ENCODE data around the gene MYOD1.

The MYOD1 gene

GRCh38 chr11:17682848-17683247 is 36.5 kb upstream of the MYOD1 start:
- Histone ChIP-seq H3K4me2 (ENCODE audit: low read depth, low read length) (no peak overlapping the region), H3K9ac (ENCODE audit: low read length) (no peak overlapping the region), H3K4me3 (ENCODE audit: low read length) (no peak overlapping the region), H3K36me3 (replicated peaks; ENCODE audit: insufficient read depth, low read length) (no peaks in the 10 kb centered on the region), H3K9me3 (replicated peaks; ENCODE audit: insufficient read depth, low read length) (no peaks in the 10 kb centered on the region), H3K27me3 (replicated peaks; ENCODE audit: insufficient read depth, low read length) (no peaks in the 10 kb centered on the region), H3K9me2 (replicated peaks; ENCODE audit: insufficient read depth, low read length) (no peaks in the 10 kb centered on the region), H3F3A (ENCODE audit: insufficient read depth, low read length) (no peaks in the 10 kb centered on the region), H3K27ac (ENCODE audit: low read length) (no peak overlapping the region), H4K20me1 (ENCODE audit: insufficient read depth, low read length) (no peaks in the 10 kb centered on the region), H3K79me2 (ENCODE audit: low read length) (no peaks in the 10 kb centered on the region), H2AFZ (ENCODE audit: low read length) (no peak overlapping the region), H3K4me1 (ENCODE audit: low read length) (no peaks in the 10 kb centered on the region)
- DNase-seq, result no peak
- TF ChIP-seq EZH2 (optimal IDR thresholded peaks at IDR 0.05; ENCODE audit: low read depth, low read length) (no peak), CTCF (IDR thresholded peaks at IDR 0.05; ENCODE audit: low read length) (no peak), EZH2phosphoT487 (IDR thresholded peaks at IDR 0.05; ENCODE audit: low read length) (no peak)

GRCh38 chr11:17683377-17684161 is 35.8 kb upstream of the MYOD1 start:
- Histone ChIP-seq H4K20me1 (ENCODE audit: insufficient read depth, low read length) (no peaks in the 10 kb centered on the region), H3K27me3 (replicated peaks; ENCODE audit: insufficient read depth, low read length) (no peaks in the 10 kb centered on the region), H3K9me2 (replicated peaks; ENCODE audit: insufficient read depth, low read length) (no peaks in the 10 kb centered on the region), H3K9ac (ENCODE audit: low read length) (no peak overlapping the region), H3K9me3 (replicated peaks; ENCODE audit: insufficient read depth, low read length) (no peaks in the 10 kb centered on the region), H2AFZ (ENCODE audit: low read length) (no peak overlapping the region), H3K36me3 (replicated peaks; ENCODE audit: insufficient read depth, low read length) (no peaks in the 10 kb centered on the region), H3K79me2 (ENCODE audit: low read length) (no peaks in the 10 kb centered on the region), H3K4me1 (ENCODE audit: low read length) (no peaks in the 10 kb centered on the region), H3F3A (ENCODE audit: insufficient read depth, low read length) (no peaks in the 10 kb centered on the region), H3K27ac (ENCODE audit: low read length) (no peak overlapping the region), H3K4me2 (ENCODE audit: low read depth, low read length) (no peak overlapping the region), H3K4me3 (ENCODE audit: low read length) (no peak overlapping the region)
- no peak for DNase-seq
- TF ChIP-seq EZH2phosphoT487 (IDR thresholded peaks at IDR 0.05; ENCODE audit: low read length) (no peak), EZH2 (optimal IDR thresholded peaks at IDR 0.05; ENCODE audit: low read depth, low read length) (no peak), CTCF (IDR thresholded peaks at IDR 0.05; ENCODE audit: low read length) (no peak)

GRCh38 chr11:17684550-17684949 is 34.8 kb upstream of the MYOD1 start:
- H3K4me1 ChIP-seq (ENCODE audit: low read length), result no peaks in the 10 kb centered on the region

More at GRCh38 chr11:17684550-17684949, 34.8 kb upstream of the MYOD1 start:
- H3K27me3 ChIP-seq (replicated peaks; ENCODE audit: insufficient read depth, low read length), result no peaks in the 10 kb centered on the region
- no peak overlapping the region for H3K4me3 ChIP-seq (ENCODE audit: low read length)
- H3K36me3 ChIP-seq (replicated peaks; ENCODE audit: insufficient read depth, low read length), result no peaks in the 10 kb centered on the region
- H3F3A ChIP-seq (ENCODE audit: insufficient read depth, low read length), result no peaks in the 10 kb centered on the region
- H3K9ac ChIP-seq (ENCODE audit: low read length), result no peak overlapping the region
- no peaks in the 10 kb centered on the region for H4K20me1 ChIP-seq (ENCODE audit: insufficient read depth, low read length)
- no peaks in the 10 kb centered on the region for H3K79me2 ChIP-seq (ENCODE audit: low read length)
- H3K9me2 ChIP-seq (replicated peaks; ENCODE audit: insufficient read depth, low read length), result no peaks in the 10 kb centered on the region
- H2AFZ ChIP-seq (ENCODE audit: low read length), result no peak overlapping the region
- TF ChIP-seq EZH2 (optimal IDR thresholded peaks at IDR 0.05; ENCODE audit: low read depth, low read length) (no peak), CTCF (IDR thresholded peaks at IDR 0.05; ENCODE audit: low read length) (no peak), EZH2phosphoT487 (IDR thresholded peaks at IDR 0.05; ENCODE audit: low read length) (no peak)
- H3K27ac ChIP-seq (ENCODE audit: low read length), result no peak overlapping the region
- no peak for DNase-seq
- H3K9me3 ChIP-seq (replicated peaks; ENCODE audit: insufficient read depth, low read length), result no peaks in the 10 kb centered on the region
- H3K4me2 ChIP-seq (ENCODE audit: low read depth, low read length), result no peak overlapping the region
